NB4 (cell line): ENCODE measurements around the gene PTPN6.

Experiments used
- MYC ChIP-seq: IDR thresholded peaks from 2 replicates; pipeline ENCODE4 v1.6.1; 2011; ENCODE audit warnings: low read depth, low read length
- POLR2A ChIP-seq: IDR thresholded peaks from 2 replicates; pipeline ENCODE4 v1.6.1; 2011; ENCODE audit warnings: mild to moderate bottlenecking; ENCODE audit not compliant: insufficient read length; ENCODE audit errors: extremely low read depth
- TF ChIP-seq, protein P1 (sequence below): IDR thresholded peaks from one replicate; pipeline ENCODE4 v1.5.1; 2012; ENCODE audit warnings: low read depth, low read length
- TF ChIP-seq, protein P2 (sequence below): IDR thresholded peaks from 2 replicates; pipeline ENCODE4 v1.6.1; 2011; ENCODE audit warnings: low read depth, low read length

DNA sequence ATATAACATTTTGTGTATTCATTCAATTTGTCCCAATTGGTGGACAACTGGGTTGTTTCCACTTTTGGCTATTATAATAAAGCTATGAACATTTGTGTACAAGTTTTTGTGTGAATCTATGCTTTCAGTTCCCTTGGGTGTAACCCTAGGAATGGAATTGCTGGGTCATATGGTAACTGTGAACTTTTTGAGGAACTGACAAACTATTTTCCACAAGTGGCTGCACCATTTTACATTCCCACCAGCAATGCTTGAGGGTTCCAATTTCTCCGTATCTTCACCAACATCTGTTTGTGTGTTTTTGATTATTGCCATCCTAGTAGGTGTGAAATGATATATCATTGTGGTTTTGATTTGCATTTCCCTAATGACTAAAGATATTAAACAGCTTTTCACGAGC lies 54.2 kb downstream of the PTPN6 start:
- TF ChIP-seq, protein P1, sequence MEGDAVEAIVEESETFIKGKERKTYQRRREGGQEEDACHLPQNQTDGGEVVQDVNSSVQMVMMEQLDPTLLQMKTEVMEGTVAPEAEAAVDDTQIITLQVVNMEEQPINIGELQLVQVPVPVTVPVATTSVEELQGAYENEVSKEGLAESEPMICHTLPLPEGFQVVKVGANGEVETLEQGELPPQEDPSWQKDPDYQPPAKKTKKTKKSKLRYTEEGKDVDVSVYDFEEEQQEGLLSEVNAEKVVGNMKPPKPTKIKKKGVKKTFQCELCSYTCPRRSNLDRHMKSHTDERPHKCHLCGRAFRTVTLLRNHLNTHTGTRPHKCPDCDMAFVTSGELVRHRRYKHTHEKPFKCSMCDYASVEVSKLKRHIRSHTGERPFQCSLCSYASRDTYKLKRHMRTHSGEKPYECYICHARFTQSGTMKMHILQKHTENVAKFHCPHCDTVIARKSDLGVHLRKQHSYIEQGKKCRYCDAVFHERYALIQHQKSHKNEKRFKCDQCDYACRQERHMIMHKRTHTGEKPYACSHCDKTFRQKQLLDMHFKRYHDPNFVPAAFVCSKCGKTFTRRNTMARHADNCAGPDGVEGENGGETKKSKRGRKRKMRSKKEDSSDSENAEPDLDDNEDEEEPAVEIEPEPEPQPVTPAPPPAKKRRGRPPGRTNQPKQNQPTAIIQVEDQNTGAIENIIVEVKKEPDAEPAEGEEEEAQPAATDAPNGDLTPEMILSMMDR = no peak
- no peak for TF ChIP-seq POLR2A
- TF ChIP-seq MYC = no peak
- TF ChIP-seq, protein P2, sequence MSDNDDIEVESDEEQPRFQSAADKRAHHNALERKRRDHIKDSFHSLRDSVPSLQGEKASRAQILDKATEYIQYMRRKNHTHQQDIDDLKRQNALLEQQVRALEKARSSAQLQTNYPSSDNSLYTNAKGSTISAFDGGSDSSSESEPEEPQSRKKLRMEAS = no peak
